ENCODE results near the gene STEAP4.

GRCh38 chr7:88239852-88240251, 66.8 kb downstream of the STEAP4 start:
- TF ChIP-seq EZH2phosphoT487 (IDR thresholded peaks at IDR 0.05; ENCODE audit: insufficient read depth, low read depth) (no peak), EZH2 (IDR thresholded peaks at IDR 0.05; ENCODE audit: insufficient read depth, poor library complexity, severe bottlenecking) (no peak)
